Osteocyte (in vitro differentiated cells): ENCODE data around the gene SH2B2. TPM values are rescaled to one million over a fixed set of nuclear protein-coding genes. Genes with fewer than 3 reads are reported as not detected.
"Not testable (repeated sequence)": the region's sequence is repeated elsewhere in the genome, so short reads cannot be mapped to it uniquely, and the experiment has no call there.

Experiments
- DNase-seq: peaks from one replicate; pipeline ENCODE4 v3.0.0; 2021; ENCODE audit warnings: mixed read lengths; ENCODE audit not compliant: unreplicated experiment; ENCODE audit errors: extremely low spot score
- H3K27ac Mint-ChIP-seq: one replicate; pipeline ENCODE4 v1.8.0; 2021; ENCODE audit warnings: mild to moderate bottlenecking, mixed read lengths; ENCODE audit not compliant: unreplicated experiment
- H3K27me3 Mint-ChIP-seq: one replicate; pipeline ENCODE4 v1.8.0; 2021; ENCODE audit warnings: mixed read lengths; ENCODE audit not compliant: unreplicated experiment
- H3K36me3 Mint-ChIP-seq: one replicate; pipeline ENCODE4 v1.8.0; 2021; ENCODE audit warnings: mixed read lengths; ENCODE audit not compliant: unreplicated experiment
- H3K4me1 Mint-ChIP-seq: one replicate; pipeline ENCODE4 v1.8.0; 2021; ENCODE audit warnings: mixed read lengths; ENCODE audit not compliant: unreplicated experiment
- H3K4me3 Mint-ChIP-seq: one replicate; pipeline ENCODE4 v1.8.0; 2021; ENCODE audit warnings: mild to moderate bottlenecking, moderate library complexity, mixed read lengths; ENCODE audit not compliant: unreplicated experiment
- H3K9me3 Mint-ChIP-seq: one replicate; pipeline ENCODE4 v1.8.0; 2021; ENCODE audit warnings: mixed read lengths; ENCODE audit not compliant: unreplicated experiment
- total RNA-seq: library from RNA; stranded (reverse); gene quantifications from 2 replicates; pipeline ENCODE4 v1.2.1, GENCODE V29; 2021
- TF ChIP-seq, protein P1 (sequence below): fragments of 200-600 bp; sonication (generic); IDR thresholded peaks from 2 replicates; pipeline ENCODE4 v1.5.0; 2021; ENCODE audit warnings: antibody characterized with exemption, mild to moderate bottlenecking, moderate library complexity

SH2B2 gene
- total RNA-seq, 1 donor from 2014 or later, result 8.3 TPM

DNA sequence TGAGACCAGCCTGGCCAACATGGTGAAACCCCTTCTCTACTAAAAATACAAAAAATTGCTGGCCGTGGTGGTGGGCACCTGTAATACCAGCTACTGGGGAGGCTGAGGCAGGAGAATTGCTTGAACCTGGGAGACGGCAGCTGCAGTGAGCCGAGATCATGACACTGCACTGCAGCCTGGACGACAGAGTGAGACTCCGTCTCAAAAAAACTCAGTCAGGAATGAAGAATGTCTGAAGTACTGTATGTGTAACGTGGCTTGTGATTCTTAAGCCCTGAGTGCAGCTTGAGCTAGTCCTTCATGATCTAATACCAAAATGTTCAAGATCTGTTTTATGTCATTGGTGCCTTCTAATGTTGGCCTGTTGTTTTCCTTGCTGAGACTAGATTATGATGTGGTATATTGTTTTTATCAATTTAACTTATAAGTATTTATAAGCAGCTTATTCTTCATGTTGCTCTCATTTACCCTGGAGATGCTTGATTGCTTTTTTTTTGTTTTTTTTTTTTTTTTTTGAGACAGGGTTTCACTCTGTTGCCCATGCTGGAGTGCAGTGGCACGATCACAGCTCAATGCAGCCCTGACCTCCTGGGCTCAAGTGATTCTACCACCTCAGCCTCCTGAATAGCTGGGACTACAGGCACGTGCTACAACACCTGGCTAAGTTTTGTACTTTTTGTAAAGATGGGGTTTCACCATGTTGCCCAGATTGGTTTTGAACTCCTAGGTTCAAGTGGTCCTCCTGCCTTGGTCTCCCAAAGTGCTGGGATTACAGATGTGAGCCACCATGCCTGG, 44.2 kb downstream of the SH2B2 start:
- not testable (repeated sequence) for H3K9me3 Mint-ChIP-seq, DNase-seq, H3K4me3 Mint-ChIP-seq, H3K36me3 Mint-ChIP-seq, H3K27ac Mint-ChIP-seq, H3K4me1 Mint-ChIP-seq
- H3K27me3 Mint-ChIP-seq, result peaks cover 46% of the 10 kb centered on the region

DNA sequence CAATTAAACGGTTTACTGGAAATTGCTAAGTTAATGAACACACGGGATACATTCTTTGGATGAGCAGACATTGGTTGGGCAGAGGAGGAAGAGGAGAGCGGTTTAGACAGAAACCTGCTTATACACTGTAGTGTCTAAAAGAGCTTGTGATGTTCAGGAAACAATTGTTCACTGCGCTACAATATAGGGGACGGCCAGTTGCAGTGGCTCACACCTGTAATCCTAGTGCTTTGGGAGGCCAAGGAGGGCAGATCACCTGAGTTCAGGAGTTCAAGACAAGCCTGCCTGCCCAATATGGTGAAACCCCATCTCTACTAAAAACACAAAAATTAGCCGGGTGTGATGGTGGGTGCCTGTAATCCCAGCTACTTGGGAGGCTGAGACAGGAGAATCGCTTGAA, 48.9 kb downstream of the SH2B2 start:
- not testable (repeated sequence) for DNase-seq, H3K4me3 Mint-ChIP-seq, H3K36me3 Mint-ChIP-seq, H3K27ac Mint-ChIP-seq, H3K4me1 Mint-ChIP-seq, H3K9me3 Mint-ChIP-seq
- H3K27me3 Mint-ChIP-seq, result peaks cover 21% of the 10 kb centered on the region

GRCh38 chr7:102337002-102337401, 50.3 kb downstream of the SH2B2 start:
- not testable (repeated sequence) for H3K27ac Mint-ChIP-seq, H3K36me3 Mint-ChIP-seq, H3K4me3 Mint-ChIP-seq, H3K27me3 Mint-ChIP-seq, DNase-seq, H3K4me1 Mint-ChIP-seq, H3K9me3 Mint-ChIP-seq

DNA sequence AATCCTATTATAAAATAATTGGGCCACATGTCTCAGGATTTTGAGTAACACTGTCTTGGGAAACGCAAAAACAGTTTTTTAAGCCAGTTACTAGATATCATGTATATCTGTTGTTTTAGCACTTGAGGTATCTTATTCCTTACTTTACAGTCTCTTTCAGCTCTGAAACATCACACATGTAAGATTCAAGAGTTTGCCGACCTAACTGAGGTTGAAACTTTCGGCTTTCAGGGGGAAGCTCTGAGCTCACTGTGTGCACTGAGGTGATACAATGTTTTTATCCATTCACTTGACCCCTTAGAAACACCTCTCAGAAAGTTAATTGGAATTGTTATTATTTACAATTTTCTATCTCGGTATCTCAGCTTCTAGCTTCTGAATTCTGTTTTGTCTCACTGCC, 50.8 kb downstream of the SH2B2 start:
- DNase-seq, H3K27me3 Mint-ChIP-seq, H3K4me1 Mint-ChIP-seq, H3K4me3 Mint-ChIP-seq, H3K27ac Mint-ChIP-seq, H3K9me3 Mint-ChIP-seq, H3K36me3 Mint-ChIP-seq: not testable (repeated sequence)

DNA sequence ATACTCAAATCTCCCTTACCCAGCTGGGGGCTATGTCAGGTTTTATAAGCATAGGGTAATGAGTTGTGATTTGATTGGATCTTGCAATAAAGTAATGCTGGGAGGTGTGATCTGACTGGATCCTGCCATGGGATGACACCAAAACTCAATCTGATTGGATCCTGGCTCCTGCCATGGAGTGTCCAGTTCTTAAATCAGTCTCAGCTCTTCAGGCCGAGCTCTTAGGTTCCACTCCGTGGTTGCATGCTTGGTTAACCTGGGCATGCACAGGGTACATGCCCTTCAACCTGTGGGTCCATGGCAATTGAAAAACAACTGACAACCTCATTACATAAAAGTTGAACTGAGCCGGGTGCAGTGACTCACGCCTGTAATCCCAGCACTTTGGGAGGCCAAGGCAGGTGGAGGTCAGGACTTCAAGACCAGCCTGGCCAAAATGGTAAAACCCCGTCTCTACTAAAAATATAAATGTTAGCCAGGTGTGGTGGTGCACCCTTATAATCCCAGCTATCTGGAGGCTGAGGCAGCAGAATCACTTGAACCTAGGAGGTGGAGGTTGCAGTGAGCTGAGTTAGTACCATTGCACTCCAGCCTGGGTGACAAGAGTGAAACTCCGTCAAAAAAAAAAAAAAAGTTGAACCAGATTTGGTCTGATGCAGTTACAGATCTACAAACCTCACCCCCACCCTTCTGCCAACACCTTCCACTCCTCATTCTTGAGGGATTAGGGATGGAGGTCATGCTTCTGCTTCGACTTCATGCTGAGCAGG, 54.1 kb downstream of the SH2B2 start:
- H3K4me1 Mint-ChIP-seq, H3K9me3 Mint-ChIP-seq, DNase-seq, H3K36me3 Mint-ChIP-seq, H3K4me3 Mint-ChIP-seq, H3K27me3 Mint-ChIP-seq, H3K27ac Mint-ChIP-seq: not testable (repeated sequence)

DNA sequence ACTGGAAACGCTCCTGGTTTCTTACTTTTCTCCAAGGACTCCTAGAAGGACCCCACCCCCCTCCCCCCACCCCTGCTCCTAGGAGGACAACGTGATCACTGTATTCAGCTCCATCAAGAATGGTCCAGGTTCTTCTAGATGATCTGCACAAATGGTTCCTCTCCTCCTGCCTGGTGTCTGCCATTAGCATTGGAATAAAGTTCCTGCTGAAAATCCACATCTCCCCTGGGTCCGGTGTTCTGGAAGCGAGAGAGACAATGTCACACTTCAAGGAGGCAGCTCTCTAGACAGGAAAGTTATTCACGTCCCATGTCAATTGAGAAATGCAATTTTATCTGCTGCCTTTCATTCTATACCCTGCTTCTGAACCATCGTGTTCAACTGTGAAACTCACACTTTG, 60.3 kb downstream of the SH2B2 start:
- H3K4me3 Mint-ChIP-seq, H3K27ac Mint-ChIP-seq, H3K9me3 Mint-ChIP-seq, H3K4me1 Mint-ChIP-seq, H3K36me3 Mint-ChIP-seq, DNase-seq, H3K27me3 Mint-ChIP-seq: not testable (repeated sequence)

DNA sequence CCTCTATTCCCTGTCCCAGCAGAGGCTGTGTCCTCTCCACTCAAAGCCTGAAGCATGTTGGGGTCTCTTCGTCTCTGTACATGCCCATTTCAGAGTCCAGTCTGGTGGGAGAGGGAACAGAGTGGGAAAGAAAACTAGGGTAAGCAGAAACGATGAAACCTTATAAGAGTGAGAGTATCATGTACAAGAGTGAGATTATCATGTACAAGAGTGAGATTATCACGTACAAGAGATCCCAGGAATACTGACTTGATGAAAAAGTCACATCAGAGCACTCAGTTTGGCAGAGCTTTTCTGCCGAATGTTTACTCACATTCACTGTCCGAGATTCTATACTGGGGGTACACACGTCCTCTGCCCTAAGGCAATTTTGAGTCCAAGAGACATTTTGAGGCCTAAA, 69.7 kb downstream of the SH2B2 start, which contains the start of gene SPDYE6:
TSS of gene SPDYE6 (minus strand) at position 101 of the 400 bp plus-strand sequence. CDS start 421 bp downstream, outside the sequence.
- H3K27ac Mint-ChIP-seq, H3K9me3 Mint-ChIP-seq, H3K4me1 Mint-ChIP-seq, H3K4me3 Mint-ChIP-seq, DNase-seq, H3K27me3 Mint-ChIP-seq, H3K36me3 Mint-ChIP-seq: not testable (repeated sequence)

DNA sequence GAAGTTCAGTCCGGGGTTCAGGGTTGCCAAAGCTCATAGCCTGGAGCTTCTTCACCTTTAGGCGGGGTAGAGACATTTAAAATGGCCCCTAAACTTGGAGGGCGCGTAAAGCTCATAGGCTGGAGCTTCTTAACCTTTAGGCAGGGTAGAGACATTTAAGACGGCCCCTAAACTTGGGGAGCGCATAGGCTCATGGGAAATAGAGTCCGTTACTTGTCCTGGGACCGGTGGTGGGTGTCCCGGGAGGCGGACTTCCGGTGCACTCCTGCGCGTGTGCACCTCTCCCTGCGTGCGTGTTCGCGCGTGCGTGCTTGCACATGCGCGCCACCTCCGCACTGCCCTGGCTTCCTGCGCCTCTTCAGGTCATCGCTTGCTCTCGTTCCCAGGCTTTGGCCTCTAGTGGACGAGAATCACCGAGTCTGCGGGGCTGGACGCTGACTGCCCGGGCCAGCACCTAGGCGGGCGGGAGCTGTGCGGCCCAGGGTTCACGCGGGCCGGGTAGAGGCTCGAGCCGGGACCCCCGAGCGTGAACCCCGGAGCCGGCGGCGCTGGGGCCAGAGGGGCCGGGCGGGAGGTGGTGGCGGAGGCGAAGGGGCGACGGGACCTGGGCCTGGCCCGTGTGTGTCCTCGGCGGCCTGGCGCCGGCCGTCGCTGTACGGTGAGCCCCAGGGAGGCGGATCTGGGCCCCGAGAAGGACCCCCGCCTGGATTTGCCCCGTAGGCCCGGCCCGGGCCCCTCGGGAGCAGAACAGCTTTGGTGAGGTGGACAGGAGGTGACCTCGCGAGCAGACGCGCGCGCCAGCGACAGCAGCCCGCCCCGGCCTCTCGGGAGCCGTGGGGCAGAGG, 77.1 kb downstream of the SH2B2 start:
- peak overlapping the region; percentile 90 for H3K4me3 Mint-ChIP-seq
- not testable (repeated sequence) for H3K9me3 Mint-ChIP-seq, H3K27me3 Mint-ChIP-seq
- H3K36me3 Mint-ChIP-seq, result peaks cover 11% of the 10 kb centered on the region
- peak overlapping the region; percentile 89 for H3K27ac Mint-ChIP-seq
- peak; percentile 97 for DNase-seq
- peaks cover 14% of the 10 kb centered on the region for H3K4me1 Mint-ChIP-seq
- TF ChIP-seq, protein P1, sequence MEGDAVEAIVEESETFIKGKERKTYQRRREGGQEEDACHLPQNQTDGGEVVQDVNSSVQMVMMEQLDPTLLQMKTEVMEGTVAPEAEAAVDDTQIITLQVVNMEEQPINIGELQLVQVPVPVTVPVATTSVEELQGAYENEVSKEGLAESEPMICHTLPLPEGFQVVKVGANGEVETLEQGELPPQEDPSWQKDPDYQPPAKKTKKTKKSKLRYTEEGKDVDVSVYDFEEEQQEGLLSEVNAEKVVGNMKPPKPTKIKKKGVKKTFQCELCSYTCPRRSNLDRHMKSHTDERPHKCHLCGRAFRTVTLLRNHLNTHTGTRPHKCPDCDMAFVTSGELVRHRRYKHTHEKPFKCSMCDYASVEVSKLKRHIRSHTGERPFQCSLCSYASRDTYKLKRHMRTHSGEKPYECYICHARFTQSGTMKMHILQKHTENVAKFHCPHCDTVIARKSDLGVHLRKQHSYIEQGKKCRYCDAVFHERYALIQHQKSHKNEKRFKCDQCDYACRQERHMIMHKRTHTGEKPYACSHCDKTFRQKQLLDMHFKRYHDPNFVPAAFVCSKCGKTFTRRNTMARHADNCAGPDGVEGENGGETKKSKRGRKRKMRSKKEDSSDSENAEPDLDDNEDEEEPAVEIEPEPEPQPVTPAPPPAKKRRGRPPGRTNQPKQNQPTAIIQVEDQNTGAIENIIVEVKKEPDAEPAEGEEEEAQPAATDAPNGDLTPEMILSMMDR, result peak; percentile 10

DNA sequence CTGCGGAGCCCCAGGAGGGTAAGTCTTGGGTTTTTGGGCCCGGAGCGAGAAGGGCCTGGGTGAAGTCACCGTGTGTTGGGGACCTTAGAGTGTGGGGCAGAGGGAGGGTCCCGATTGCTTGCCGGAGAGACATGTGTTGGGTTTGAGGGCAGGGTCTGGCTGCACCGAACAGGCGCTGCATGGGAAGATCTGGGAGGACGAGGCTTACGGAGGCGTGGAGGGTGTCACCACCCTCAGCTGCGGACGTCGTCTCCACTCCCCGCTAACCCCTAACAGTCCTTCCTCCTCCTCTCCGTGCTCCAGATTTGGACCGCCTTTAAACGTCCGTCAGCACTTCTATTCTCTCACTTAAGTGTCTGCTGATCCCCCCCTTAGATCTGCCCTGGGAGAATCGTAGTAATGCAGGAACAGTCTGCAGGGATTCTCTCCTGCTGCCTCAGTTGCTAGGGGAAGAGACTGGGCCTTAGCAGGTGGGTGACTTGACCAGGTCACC, 77.8 kb downstream of the SH2B2 start:
- Mint-ChIP-seq H3K36me3 (peaks cover 11% of the 10 kb centered on the region), H3K27ac (peak overlapping the region; percentile 75)
- not testable (repeated sequence) for DNase-seq

GRCh38 chr7:102365390-102365789, 78.7 kb downstream of the SH2B2 start:
- not testable (repeated sequence) for H3K27ac Mint-ChIP-seq, DNase-seq, H3K9me3 Mint-ChIP-seq, H3K27me3 Mint-ChIP-seq
- H3K36me3 Mint-ChIP-seq, result peaks cover 17% of the 10 kb centered on the region
- peaks cover 14% of the 10 kb centered on the region for H3K4me1 Mint-ChIP-seq
- H3K4me3 Mint-ChIP-seq, result peak overlapping the region; percentile 48

More for the DNA sequence above, 77.8 kb downstream of the SH2B2 start:
- Mint-ChIP-seq H3K4me3 (peak overlapping the region; percentile 90), H3K4me1 (peaks cover 14% of the 10 kb centered on the region)
- not testable (repeated sequence) for H3K9me3 Mint-ChIP-seq, H3K27me3 Mint-ChIP-seq
